Ishikawa (cell line): Measurements from ENCODE around the gene KIF13A.

Experiments used
- CEBPB ChIP-seq: IDR thresholded peaks from 2 replicates; pipeline ENCODE4 v1.6.1; 2012
- CREB1 ChIP-seq: IDR thresholded peaks from 2 replicates; pipeline ENCODE4 v1.6.1; 2012; ENCODE audit warnings: low read depth
- EGR1 ChIP-seq: IDR thresholded peaks from 2 replicates; pipeline ENCODE4 v1.6.1; 2012
- EP300 ChIP-seq: IDR thresholded peaks from 2 replicates; pipeline ENCODE4 v1.6.1; 2012; ENCODE audit warnings: borderline replicate concordance
- FOXM1 ChIP-seq: IDR thresholded peaks from 2 replicates; pipeline ENCODE4 v1.6.1; 2012; ENCODE audit warnings: low read depth, borderline replicate concordance
- MAX ChIP-seq: IDR thresholded peaks from 2 replicates; pipeline ENCODE4 v1.6.1; 2012
- NFIC ChIP-seq: IDR thresholded peaks from 2 replicates; pipeline ENCODE4 v1.6.1; 2012
- RAD21 ChIP-seq: IDR thresholded peaks from 2 replicates; pipeline ENCODE4 v1.6.1; 2012; ENCODE audit warnings: low read depth
- REST ChIP-seq: IDR thresholded peaks from 2 replicates; pipeline ENCODE4 v1.6.1; 2012; ENCODE audit warnings: low read depth, mild to moderate bottlenecking
- TAF1 ChIP-seq: IDR thresholded peaks from 2 replicates; pipeline ENCODE4 v1.6.1; 2012; ENCODE audit warnings: low read depth, mild to moderate bottlenecking
- TCF12 ChIP-seq: IDR thresholded peaks from 2 replicates; pipeline ENCODE4 v1.6.1; 2012; ENCODE audit warnings: low read depth
- TEAD4 ChIP-seq: IDR thresholded peaks from 2 replicates; pipeline ENCODE4 v1.6.1; 2012
- USF1 ChIP-seq: IDR thresholded peaks from 2 replicates; pipeline ENCODE4 v1.6.1; 2012
- YY1 ChIP-seq: IDR thresholded peaks from 2 replicates; pipeline ENCODE4 v1.6.1; 2012; ENCODE audit warnings: low read depth
- ZBTB7A ChIP-seq: IDR thresholded peaks from 2 replicates; pipeline ENCODE4 v1.6.1; 2012; ENCODE audit warnings: low read depth

The KIF13A gene

GRCh38 chr6:17917837-17918763 is 69.3 kb downstream of the KIF13A start:
- TF ChIP-seq MAX (no peak), RAD21 (no peak), YY1 (no peak), REST (no peak), CREB1 (no peak), FOXM1 (no peak), ZBTB7A (no peak), TEAD4 (no peak), TCF12 (no peak), USF1 (no peak), NFIC (no peak), EGR1 (no peak), EP300 (no peak), CEBPB (no peak)

- TF ChIP-seq USF1 (no peak), REST (no peak), MAX (no peak), NFIC (no peak), TCF12 (no peak), FOXM1 (no peak), EGR1 (no peak), TAF1 (no peak), TEAD4 (no peak), RAD21 (no peak), CEBPB (no peak)
These were observed 72.8 kb downstream of the KIF13A start for GRCh38 chr6:17914651-17915050.

- no peak for TF ChIP-seq YY1
- no peak for TF ChIP-seq USF1
- no peak for TF ChIP-seq TCF12
- no peak for TF ChIP-seq CEBPB
- no peak for TF ChIP-seq FOXM1
- TF ChIP-seq REST = no peak
These were observed 74.9 kb downstream of the KIF13A start for GRCh38 chr6:17912521-17912920.

- TF ChIP-seq MAX = no peak
- no peak for TF ChIP-seq CREB1
- no peak for TF ChIP-seq YY1
- no peak for TF ChIP-seq EP300
- no peak for TF ChIP-seq EGR1
- no peak for TF ChIP-seq NFIC
- no peak for TF ChIP-seq REST
- no peak for TF ChIP-seq RAD21
- no peak for TF ChIP-seq FOXM1
- no peak for TF ChIP-seq TAF1
- no peak for TF ChIP-seq CEBPB
- no peak for TF ChIP-seq TEAD4
- no peak for TF ChIP-seq USF1
- no peak for TF ChIP-seq ZBTB7A
- no peak for TF ChIP-seq TCF12
These were observed 77.2 kb downstream of the KIF13A start for GRCh38 chr6:17910189-17910588.
